HG02938 (cell line): ENCODE measurements around the gene RFX2.

Experiments used
- ATAC-seq: cut with Tn5 transposase; IDR thresholded peaks from one replicate; pipeline ENCODE4 v1.9.1; 2021; ENCODE audit warnings: mild to moderate bottlenecking, moderate library complexity; ENCODE audit not compliant: unreplicated experiment

RFX2 gene

GRCh38 chr19:5959260-5960004, 150.9 kb downstream of the RFX2 start:
- ATAC-seq = no peak

- ATAC-seq = no peak
Observed at GRCh38 chr19:5958851-5959122, 151.5 kb downstream of the RFX2 start.

DNA sequence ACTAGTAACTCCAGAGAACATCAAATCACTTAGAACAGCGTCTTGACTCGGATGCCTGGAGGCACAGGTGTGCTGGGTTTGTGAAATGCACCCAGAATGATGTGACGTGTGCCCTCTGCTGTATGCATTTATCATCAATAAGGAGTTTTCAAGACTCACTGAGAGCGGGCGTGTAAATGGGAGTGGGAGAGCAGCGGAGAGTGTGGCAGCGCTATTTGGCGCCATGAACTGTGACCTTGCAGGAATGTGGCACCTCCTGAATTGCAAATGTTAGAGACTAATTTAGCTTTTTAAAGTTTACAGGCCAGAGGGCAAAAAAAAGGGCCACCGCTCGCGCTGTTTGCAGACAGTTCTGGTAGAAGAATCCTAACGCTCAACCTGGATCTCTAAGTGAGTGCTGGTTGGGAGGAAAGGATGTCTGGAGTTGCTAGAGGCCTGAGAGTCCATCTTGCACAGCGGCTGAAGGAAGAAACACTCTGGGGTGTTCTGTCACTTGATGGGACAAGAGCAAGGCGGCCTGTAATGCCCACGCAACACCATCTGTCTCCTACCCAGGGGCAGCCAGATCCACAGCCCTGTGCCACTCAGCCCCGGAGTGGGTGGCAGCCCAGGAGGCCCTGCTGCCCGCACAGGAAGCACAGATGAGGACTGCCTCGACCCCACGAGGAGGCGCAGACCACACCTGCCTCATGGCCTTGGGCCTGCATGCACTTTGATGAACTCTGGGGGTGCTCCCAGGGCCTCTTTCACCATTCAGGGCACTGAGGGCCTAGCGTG, 152.0 kb downstream of the RFX2 start:
- ATAC-seq = no peak

- no peak for ATAC-seq
Observed at GRCh38 chr19:5957170-5957569, 153.1 kb downstream of the RFX2 start.

GRCh38 chr19:5956728-5957127, 153.6 kb downstream of the RFX2 start:
- ATAC-seq = no peak

GRCh38 chr19:5956323-5956722, 154.0 kb downstream of the RFX2 start:
- ATAC-seq = no peak

DNA sequence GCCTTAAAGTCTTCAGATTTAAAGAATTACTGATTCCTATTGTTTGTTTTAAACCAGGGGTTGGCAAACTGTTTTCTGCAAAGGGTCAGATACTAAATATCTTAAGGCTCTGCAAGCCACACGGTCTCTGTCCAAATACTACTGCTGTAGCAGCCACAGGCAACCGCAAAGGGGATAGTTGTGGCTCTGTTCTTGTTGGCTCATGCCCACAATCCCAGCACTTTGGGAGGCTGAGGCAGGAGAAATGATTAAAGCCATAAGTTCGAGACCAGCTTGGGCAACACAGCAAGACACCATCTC, 154.7 kb downstream of the RFX2 start:
- ATAC-seq = no peak

DNA sequence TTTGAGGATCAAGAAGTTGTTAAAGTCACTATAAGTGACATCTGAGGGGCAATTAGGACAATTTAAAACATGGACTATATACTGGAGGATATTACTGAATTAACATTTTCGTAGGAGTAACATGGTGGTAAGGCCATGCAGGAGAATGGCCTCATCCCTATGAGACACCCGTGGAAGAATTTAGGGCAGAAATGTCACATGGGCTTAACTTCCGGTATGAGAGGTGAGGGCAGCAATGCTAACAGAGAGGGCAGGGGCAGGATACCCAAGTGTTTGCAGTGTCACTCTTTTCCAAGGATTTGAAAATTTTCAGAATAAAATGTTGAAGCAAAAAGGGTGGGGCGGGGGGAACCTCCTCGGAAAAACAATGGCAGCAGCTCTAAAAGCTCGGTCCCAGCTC, 156.0 kb downstream of the RFX2 start:
- no peak for ATAC-seq

GRCh38 chr19:5953680-5954213, 156.6 kb downstream of the RFX2 start:
- ATAC-seq = no peak

- ATAC-seq = no peak
Observed at GRCh38 chr19:5953030-5953589, 157.2 kb downstream of the RFX2 start.

GRCh38 chr19:5952193-5953029, 157.9 kb downstream of the RFX2 start:
- ATAC-seq = no peak

GRCh38 chr19:5951338-5951861, 158.9 kb downstream of the RFX2 start:
- ATAC-seq = no peak

- ATAC-seq = no peak
Observed at GRCh38 chr19:5950741-5951140, 159.6 kb downstream of the RFX2 start.

- no peak for ATAC-seq
Observed at GRCh38 chr19:5949792-5950305, 160.5 kb downstream of the RFX2 start.

DNA sequence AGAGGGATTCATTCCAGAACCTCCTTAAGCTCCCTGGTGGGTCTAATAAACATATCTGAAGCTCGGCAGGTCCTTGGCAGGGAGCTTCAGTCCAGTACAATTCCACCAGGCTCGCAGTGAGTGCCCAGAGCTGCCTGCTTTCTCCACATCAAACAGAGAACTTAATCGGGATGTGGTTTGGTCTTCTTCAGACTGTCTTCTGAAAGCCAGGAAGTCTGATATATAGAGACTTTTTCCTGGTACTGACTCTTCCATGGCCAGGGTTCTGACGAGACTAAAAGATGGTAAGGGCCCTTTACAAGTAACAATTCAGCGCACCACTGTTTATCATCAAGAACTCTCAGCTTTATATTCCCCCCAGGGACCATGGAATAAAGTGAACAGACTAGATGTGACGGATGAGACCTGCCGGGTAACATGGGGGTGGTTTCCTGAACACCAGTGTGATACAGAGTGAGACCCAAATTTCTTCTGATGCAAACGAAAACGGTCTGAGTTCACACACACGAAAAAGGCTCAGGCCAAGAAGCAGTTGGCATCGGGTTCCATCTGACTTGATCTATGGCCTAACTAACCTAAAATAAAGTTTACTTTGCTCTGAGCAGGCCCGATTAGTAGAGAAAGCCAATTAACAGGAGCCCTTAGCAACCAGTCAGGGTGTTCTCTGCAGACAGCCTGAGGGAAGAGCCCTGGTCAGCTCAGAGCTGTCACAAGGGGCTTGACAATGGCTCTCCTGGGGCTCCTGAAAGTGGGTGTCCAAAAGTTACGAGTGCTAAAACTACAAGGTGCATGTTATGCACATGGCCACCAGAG, 161.3 kb downstream of the RFX2 start:
- ATAC-seq = no peak

DNA sequence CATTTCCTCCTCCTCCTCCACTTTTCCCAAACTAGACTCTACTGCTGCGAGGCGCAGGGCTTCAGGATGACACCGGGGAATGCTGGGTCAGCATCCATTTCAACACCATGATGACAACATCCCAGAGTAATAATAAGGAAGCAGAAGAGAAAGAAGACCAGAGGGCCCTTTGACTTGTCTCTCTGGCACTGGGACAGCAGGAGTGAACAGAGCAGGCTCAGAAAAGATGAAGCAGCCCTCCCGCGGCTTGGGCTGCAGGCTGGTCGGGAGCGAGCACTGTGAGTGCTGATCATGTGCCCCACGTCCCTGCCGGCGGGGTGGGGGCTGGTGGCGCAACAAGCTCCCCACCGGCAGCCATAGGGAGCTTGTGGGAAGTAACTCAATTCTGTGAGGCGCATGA, 162.9 kb downstream of the RFX2 start:
- no peak for ATAC-seq

DNA sequence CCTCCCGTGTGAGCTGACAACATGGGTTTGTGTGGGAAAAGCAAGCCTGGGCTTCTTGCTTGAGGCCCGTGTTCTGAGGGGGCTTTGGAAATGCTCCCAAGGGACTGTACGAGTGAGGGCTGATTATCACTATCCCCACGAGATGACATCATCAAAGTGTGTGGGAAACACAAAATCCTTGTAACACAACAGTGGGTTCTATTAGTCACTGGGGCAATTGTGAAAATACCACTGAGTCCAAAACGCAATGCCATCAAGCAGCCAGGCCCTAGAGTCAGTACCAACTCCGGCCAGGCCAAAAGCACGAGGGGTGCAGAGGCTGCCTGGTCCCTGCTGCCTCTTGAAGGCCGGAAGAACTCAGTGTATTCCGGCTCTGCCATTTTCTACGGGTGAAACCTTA, 166.7 kb downstream of the RFX2 start:
- no peak for ATAC-seq
